ENCODE results near the gene CD38. TPM values are rescaled to one million over a fixed set of nuclear protein-coding genes. Genes with fewer than 3 reads are reported as not detected.
A peak's percentile ranks its signal among the peaks of the same experiment; 100 is the strongest.

Gene CD38
- total and polyA plus RNA-seq, 12 donors: 1.7 to 18.4 (median 11.2) TPM

DNA sequence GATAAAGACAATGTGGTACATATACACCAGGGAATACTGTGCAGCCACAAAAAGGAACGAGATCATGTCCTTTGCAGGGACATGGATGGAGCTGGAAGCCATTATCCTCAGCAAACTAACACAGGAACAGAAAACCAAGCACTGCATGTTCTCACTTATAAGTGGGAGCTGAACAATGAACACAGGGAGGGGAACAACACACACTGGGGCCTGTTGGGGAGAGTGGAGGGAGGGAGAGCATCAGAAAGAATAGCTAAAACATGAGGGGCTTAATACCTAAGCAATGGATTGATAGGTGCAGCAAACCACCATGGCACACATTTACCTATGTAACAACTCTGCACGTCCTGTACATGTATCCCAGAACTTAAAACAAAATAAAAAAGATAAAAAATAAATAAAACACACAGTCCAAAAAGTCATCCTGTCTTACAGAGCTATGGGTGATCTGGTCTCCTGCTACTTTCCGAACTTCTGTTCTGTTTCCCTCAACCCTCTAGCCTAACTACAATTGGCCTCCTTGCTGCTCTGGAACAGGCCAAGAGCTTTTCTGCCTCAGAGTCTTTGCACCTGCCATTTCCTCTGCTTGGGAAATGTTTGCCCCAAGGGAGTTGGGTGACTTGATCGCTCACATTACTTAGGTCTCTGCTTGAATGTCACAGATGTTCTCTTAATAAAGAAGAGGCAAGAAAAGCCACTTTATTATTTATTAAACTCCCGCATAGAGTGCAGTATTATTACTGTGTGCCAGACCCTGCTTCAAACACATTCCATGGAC lies 1.1 kb upstream of the CD38 start:
- Histone ChIP-seq H3K4me1 (replicated peaks in 1 of 2) (peaks cover 0 to 13% of the 10 kb centered on the region in 2 donors), H3K36me3 (replicated peaks in 1 of 2) (no peaks in the 10 kb centered on the region), H3K9me3 (replicated peaks in 1 of 3) (no peaks in the 10 kb centered on the region), H3K27me3 (no peaks in the 10 kb centered on the region), H3K4me3 (no peak overlapping the region), H3K27ac (no peak overlapping the region)
- 85 to 87% (median 86%) methylated on average over 5 of the region's 5 CpGs for WGBS, 4 donors
- no peak for TF ChIP-seq POLR2A (IDR thresholded peaks at IDR 0.05)
- TF ChIP-seq, protein P1, sequence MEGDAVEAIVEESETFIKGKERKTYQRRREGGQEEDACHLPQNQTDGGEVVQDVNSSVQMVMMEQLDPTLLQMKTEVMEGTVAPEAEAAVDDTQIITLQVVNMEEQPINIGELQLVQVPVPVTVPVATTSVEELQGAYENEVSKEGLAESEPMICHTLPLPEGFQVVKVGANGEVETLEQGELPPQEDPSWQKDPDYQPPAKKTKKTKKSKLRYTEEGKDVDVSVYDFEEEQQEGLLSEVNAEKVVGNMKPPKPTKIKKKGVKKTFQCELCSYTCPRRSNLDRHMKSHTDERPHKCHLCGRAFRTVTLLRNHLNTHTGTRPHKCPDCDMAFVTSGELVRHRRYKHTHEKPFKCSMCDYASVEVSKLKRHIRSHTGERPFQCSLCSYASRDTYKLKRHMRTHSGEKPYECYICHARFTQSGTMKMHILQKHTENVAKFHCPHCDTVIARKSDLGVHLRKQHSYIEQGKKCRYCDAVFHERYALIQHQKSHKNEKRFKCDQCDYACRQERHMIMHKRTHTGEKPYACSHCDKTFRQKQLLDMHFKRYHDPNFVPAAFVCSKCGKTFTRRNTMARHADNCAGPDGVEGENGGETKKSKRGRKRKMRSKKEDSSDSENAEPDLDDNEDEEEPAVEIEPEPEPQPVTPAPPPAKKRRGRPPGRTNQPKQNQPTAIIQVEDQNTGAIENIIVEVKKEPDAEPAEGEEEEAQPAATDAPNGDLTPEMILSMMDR (IDR thresholded peaks at IDR 0.05): no peak
- DNase-seq: no peak
- intact Hi-C loops (cut with DNase I): no loop called here

DNA sequence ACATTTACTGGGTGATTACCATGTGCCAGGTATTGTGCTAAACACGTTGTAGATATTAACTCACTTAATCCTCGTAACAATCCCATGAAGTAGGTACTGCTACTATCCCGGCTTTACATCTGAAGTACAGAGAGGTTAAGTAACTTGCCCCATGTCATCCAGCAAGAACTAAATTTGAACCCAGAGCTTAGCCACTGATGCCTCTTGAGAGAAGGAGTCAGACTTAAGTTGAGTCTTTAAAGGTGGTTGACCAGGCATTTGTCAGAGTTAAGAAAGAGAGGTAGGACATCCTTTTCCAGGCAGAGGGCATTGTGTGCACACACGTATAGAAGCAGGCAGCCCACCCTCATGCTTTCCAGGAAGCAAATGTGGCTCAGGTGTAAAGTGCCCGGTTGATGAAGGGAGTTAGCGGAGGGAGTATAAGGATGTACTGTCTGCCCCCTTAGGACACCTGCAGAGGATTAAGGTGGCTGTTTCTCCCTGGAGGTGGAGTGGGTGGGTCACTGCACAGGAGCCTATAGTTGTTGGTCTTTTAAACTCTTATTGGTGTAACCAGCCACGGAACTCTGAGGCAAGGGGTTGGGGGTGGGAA lies 335 bp upstream of the CD38 start:
- no peak for DNase-seq
- Histone ChIP-seq H3K36me3 (replicated peaks in 1 of 2) (no peaks in the 10 kb centered on the region), H3K9me3 (replicated peaks in 1 of 3) (no peaks in the 10 kb centered on the region), H3K4me1 (replicated peaks in 1 of 2) (peaks cover 0 to 13% of the 10 kb centered on the region in 2 donors), H3K4me3 (peak overlapping the region in 2 of 4 donors; percentile 47 to 81), H3K27me3 (no peaks in the 10 kb centered on the region), H3K27ac (peak overlapping the region in 1 of 5 donors; percentile 52)
- intact Hi-C loops (cut with DNase I): no loop called here
- 76 to 92% (median 79%) methylated on average over 6 to 7 of the region's 7 CpGs for WGBS, 4 donors
- TF ChIP-seq POLR2A (IDR thresholded peaks at IDR 0.05): no peak
- TF ChIP-seq, protein P1 (IDR thresholded peaks at IDR 0.05): no peak

DNA sequence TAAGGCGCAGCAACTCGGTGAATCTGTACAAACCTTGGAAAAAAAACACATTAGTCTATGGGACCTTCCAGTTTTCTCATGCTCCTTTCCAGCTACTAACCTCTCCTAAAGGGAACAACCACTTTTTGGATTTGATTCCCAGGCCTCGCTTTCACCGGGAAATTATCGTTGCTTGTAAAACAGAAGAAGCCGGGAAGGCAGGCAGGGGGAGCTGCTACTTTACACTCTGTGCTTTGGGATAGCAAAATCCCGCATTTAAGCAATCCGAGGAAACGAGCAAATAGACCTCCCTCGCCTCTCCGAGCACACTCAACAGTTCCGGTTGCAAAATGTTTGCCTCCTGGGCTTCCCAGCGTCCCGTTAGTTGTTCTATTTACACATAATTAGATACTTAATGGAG lies 1.2 kb downstream of the CD38 start:
- DNase-seq: peak in 6 of 7 donors; percentile 28 to 61 (median 44)
- 18 to 26% (median 20%) methylated on average over 14 of the region's 14 CpGs for WGBS, 4 donors
- intact Hi-C loops (cut with DNase I): no loop called here
- Histone ChIP-seq H3K36me3 (replicated peaks in 1 of 2) (no peaks in the 10 kb centered on the region), H3K27me3 (no peaks in the 10 kb centered on the region), H3K4me1 (replicated peaks in 1 of 2) (peaks cover 0 to 13% of the 10 kb centered on the region in 2 donors), H3K9me3 (replicated peaks in 1 of 3) (no peaks in the 10 kb centered on the region), H3K4me3 (peak overlapping the region in 2 of 4 donors; percentile 47 to 81), H3K27ac (peak overlapping the region in 2 of 5 donors; percentile 43 to 52)
- TF ChIP-seq, protein P1 (IDR thresholded peaks at IDR 0.05): peak in 2 of 6 experiments; percentile 3 to 16
- no peak for TF ChIP-seq POLR2A (IDR thresholded peaks at IDR 0.05)

DNA sequence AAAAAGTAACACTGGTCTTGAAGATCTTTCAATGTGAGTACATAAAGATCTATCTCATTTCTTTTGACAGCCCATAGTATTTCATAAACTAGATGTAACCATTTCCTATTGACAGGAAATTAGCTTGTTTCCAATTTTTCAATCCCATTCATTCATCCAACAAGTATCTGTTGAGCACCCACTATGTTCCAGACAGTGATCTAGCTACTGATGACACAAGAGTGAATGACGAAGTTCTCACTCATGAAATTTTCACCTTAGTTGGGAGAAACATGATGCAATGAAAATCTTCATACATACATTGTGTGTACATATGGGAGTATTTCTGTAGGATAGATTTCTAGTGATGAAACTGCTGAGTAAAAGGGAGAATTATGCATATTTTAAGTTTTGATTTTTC lies 1.7 kb downstream of the CD38 start:
- intact Hi-C loops (cut with DNase I): no loop called here
- no peaks in the 10 kb centered on the region for H3K9me3 ChIP-seq (replicated peaks in 1 of 3)
- H3K27ac ChIP-seq: peak overlapping the region in 1 of 5 donors; percentile 22
- peaks cover 0 to 13% of the 10 kb centered on the region in 2 donors for H3K4me1 ChIP-seq (replicated peaks in 1 of 2)
- 68 to 91% (median 89%) methylated on average over 1 of the region's 1 CpG for WGBS, 4 donors
- no peaks in the 10 kb centered on the region for H3K27me3 ChIP-seq
- no peak for TF ChIP-seq POLR2A (IDR thresholded peaks at IDR 0.05)
- TF ChIP-seq, protein P1 (IDR thresholded peaks at IDR 0.05): no peak
- H3K4me3 ChIP-seq: peak overlapping the region in 1 of 4 donors; percentile 81
- H3K36me3 ChIP-seq (replicated peaks in 1 of 2): no peaks in the 10 kb centered on the region
- no peak for DNase-seq

Data from adrenal gland (tissue), 12 donors.